ENCODE data around the gene ZNRD2. TPM values are rescaled to one million over a fixed set of nuclear protein-coding genes. Genes with fewer than 3 reads are reported as not detected.
"Not testable (repeated sequence)": the region's sequence is repeated elsewhere in the genome, so short reads cannot be mapped to it uniquely, and the experiment has no call there.

Gene ZNRD2
- total RNA-seq, 1 experiment from 2014 or later: 70.9 TPM

DNA sequence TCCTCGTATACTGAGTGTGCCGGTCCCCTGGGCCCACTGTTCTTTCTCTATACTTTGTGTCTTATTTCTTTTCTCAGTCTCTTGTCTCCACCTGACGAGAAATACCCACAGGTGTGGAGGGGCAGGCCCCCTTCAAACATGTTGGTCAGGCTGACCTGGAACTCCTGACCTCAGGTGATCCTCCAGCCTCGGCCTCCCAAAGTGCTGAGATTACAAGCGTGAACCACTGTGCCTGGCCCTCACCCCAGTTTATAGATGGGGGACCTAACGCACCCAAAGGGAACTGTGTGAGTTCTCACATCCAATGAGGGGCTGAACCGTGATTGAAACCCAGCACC lies 46.7 kb upstream of the ZNRD2 start:
- H3K27ac Mint-ChIP-seq; ATAC-seq; H3K36me3 Mint-ChIP-seq; DNase-seq (ENCODE audit: low spot score); H3K9me3 Mint-ChIP-seq: not testable (repeated sequence)
- POLR2A ChIA-PET: interaction anchor here (1.5 kb wide), 1 partner anchor 17 kb away, joined by 4 read pairs; no protein-coding TSS in a partner anchor
- peaks cover 19% of the 10 kb centered on the region for H3K4me1 Mint-ChIP-seq
- CTCF ChIA-PET: interaction anchor here (2.1 to 3.3 kb wide), 2 partner anchors 13 to 17 kb away, joined by 6 to 27 read pairs; no protein-coding TSS in a partner anchor
- H3K27me3 Mint-ChIP-seq (ENCODE audit: low read depth): peaks cover 11% of the 10 kb centered on the region
- peak overlapping the region; percentile 31; the same call in 1 of the 2 replicates for H3K4me3 Mint-ChIP-seq

GRCh38 chr11:65524014-65524740 lies 46.1 kb upstream of the ZNRD2 start:
- Mint-ChIP-seq H3K27me3 (ENCODE audit: low read depth) (peaks cover 11% of the 10 kb centered on the region), H3K9me3 (no peaks in the 10 kb centered on the region), H3K4me1 (peaks cover 19% of the 10 kb centered on the region), H3K36me3 (peaks cover 7% of the 10 kb centered on the region), H3K27ac (no peak overlapping the region), H3K4me3 (peak overlapping the region; percentile 73)
- ATAC-seq: no peak; the same call in 1 of the 2 replicates
- no peak for TF ChIP-seq ZNF232 (CRISPR knock-in tag; IDR thresholded peaks at IDR 0.05)
- no peak for TF ChIP-seq NR2C2 (CRISPR knock-in tag; IDR thresholded peaks at IDR 0.05)
- no peak for TF ChIP-seq ZNF281 (CRISPR knock-in tag; IDR thresholded peaks at IDR 0.05)
- no peak for TF ChIP-seq GABPB1 (CRISPR knock-in tag; IDR thresholded peaks at IDR 0.05)
- TF ChIP-seq STAT6 (CRISPR knock-in tag; conservative IDR thresholded peaks at IDR 0.05; ENCODE audit: low read depth): no peak
- TF ChIP-seq, protein P1, sequence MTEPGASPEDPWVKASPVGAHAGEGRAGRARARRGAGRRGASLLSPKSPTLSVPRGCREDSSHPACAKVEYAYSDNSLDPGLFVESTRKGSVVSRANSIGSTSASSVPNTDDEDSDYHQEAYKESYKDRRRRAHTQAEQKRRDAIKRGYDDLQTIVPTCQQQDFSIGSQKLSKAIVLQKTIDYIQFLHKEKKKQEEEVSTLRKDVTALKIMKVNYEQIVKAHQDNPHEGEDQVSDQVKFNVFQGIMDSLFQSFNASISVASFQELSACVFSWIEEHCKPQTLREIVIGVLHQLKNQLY (CRISPR knock-in tag; IDR thresholded peaks at IDR 0.05): no peak
- no peak for TF ChIP-seq ZNF263 (CRISPR knock-in tag; IDR thresholded peaks at IDR 0.05; ENCODE audit: low read depth)
- DNase-seq (ENCODE audit: low spot score): no peak
- POLR2A ChIA-PET: interaction anchor here (1.1 to 2.1 kb wide), 5 partner anchors 16 to 170 kb away, joined by 4 to 11 read pairs (median 5); partner anchors contain the start of genes MALAT1 and TIGD3
- CTCF ChIA-PET: interaction anchor here (0.6 to 3.3 kb wide), 11 partner anchors 14 to 194 kb away, joined by 3 to 27 read pairs (median 6); partner anchors contain the start of genes FAM89B and ZNRD2

- peak within 1 kb of the TSS; percentile 73 for H3K4me3 Mint-ChIP-seq
- no peaks in the 10 kb centered on the region for H3K9me3 Mint-ChIP-seq
- H3K27me3 Mint-ChIP-seq (ENCODE audit: low read depth): peaks cover 11% of the 10 kb centered on the region
- CTCF ChIA-PET: interaction anchor here (0.6 to 3.3 kb wide), 14 partner anchors 13 to 195 kb away, joined by 3 to 27 read pairs (median 6); partner anchors contain the start of genes FAM89B and ZNRD2
- peaks cover 19% of the 10 kb centered on the region for H3K4me1 Mint-ChIP-seq
- H3K27ac Mint-ChIP-seq: no peak within 1 kb of the TSS; the same call in 1 of the 2 replicates
- H3K36me3 Mint-ChIP-seq: peaks cover 7% of the 10 kb centered on the region
- POLR2A ChIA-PET: interaction anchor here (1.1 to 2.1 kb wide), 5 partner anchors 15 to 171 kb away, joined by 4 to 11 read pairs (median 5); partner anchors contain the start of genes MALAT1 and TIGD3
- ATAC-seq (peak; percentile 82), DNase-seq (ENCODE audit: low spot score) (peak; percentile 78)
- TF ChIP-seq, protein P2, sequence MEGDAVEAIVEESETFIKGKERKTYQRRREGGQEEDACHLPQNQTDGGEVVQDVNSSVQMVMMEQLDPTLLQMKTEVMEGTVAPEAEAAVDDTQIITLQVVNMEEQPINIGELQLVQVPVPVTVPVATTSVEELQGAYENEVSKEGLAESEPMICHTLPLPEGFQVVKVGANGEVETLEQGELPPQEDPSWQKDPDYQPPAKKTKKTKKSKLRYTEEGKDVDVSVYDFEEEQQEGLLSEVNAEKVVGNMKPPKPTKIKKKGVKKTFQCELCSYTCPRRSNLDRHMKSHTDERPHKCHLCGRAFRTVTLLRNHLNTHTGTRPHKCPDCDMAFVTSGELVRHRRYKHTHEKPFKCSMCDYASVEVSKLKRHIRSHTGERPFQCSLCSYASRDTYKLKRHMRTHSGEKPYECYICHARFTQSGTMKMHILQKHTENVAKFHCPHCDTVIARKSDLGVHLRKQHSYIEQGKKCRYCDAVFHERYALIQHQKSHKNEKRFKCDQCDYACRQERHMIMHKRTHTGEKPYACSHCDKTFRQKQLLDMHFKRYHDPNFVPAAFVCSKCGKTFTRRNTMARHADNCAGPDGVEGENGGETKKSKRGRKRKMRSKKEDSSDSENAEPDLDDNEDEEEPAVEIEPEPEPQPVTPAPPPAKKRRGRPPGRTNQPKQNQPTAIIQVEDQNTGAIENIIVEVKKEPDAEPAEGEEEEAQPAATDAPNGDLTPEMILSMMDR (IDR thresholded peaks at IDR 0.05): no peak
- no peak for TF ChIP-seq TP53 (CRISPR knock-in tag; IDR thresholded peaks at IDR 0.05)
- no peak for TF ChIP-seq ZNF281 (CRISPR knock-in tag; IDR thresholded peaks at IDR 0.05)
- TF ChIP-seq GABPB1 (CRISPR knock-in tag; IDR thresholded peaks at IDR 0.05): peak; percentile 41; the same call in 1 of the 2 replicates
- 0 out of 2 replicates have a peak, but pooled peaks have one; percentile 60 for TF ChIP-seq CREM (CRISPR knock-in tag; IDR thresholded peaks at IDR 0.05)
- TF ChIP-seq, protein P3, sequence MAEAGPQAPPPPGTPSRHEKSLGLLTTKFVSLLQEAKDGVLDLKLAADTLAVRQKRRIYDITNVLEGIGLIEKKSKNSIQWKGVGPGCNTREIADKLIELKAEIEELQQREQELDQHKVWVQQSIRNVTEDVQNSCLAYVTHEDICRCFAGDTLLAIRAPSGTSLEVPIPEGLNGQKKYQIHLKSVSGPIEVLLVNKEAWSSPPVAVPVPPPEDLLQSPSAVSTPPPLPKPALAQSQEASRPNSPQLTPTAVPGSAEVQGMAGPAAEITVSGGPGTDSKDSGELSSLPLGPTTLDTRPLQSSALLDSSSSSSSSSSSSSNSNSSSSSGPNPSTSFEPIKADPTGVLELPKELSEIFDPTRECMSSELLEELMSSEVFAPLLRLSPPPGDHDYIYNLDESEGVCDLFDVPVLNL (CRISPR knock-in tag; IDR thresholded peaks at IDR 0.05; ENCODE audit: borderline replicate concordance, low read depth): no peak
- no peak for TF ChIP-seq GTF2I (CRISPR knock-in tag; conservative IDR thresholded peaks at IDR 0.05)
- TF ChIP-seq SOX15 (CRISPR knock-in tag; IDR thresholded peaks at IDR 0.05): no peak
- TF ChIP-seq ZNF219 (CRISPR knock-in tag; IDR thresholded peaks at IDR 0.05; ENCODE audit: borderline replicate concordance): no peak; the same call in 1 of the 2 replicates
- TF ChIP-seq RORB (CRISPR knock-in tag; IDR thresholded peaks at IDR 0.05): no peak
Observed at GRCh38 chr11:65524741-65525545, 45.3 kb upstream of the ZNRD2 start, which contains the start of gene SCYL1. Gene SCYL1 (plus strand): TSS chr11:65525083. CDS start chr11:65525154, 71 bp downstream.
